ENCODE data around the gene RRP9.
A peak's percentile ranks its signal among the peaks of the same experiment; 100 is the strongest.

The RRP9 gene

DNA sequence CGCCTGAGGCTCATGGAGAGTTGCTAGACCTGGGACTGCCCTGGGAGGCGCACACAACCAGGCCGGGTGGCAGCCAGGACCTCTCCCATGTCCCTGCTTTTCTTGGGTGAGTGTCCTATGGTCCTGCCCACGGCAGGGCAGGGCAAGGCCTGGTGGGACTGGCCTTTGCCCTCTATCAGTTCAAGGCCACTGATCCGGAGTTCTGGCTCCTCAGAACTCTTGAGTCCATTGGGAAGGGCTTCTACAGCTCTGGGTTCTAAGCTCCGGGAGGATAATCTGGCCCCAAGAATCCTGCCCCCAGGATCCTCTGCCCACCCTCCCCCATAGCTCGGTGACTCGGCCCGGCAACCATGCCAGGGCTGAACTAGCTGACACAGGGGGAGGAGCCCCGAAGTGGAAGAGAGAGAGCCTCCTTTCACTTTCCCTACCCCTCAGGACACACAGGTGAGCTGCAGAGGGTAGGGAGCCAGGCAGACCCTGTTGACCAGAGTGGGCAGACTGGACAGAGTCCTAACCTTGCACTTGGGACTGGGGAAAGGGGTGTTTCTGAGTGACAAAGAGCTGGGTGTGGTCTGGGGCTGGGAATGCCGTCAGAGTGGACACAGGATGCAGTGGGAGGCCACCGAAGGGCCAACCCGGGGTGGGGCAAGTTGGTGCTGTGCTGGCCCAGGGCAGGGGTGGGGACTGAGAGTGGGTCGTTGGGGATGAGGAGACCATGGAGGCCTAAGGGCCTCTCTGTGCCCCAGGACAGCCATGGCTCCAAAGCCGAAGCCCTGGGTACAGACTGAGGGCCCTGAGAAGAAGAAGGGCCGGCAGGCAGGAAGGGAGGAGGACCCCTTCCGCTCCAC, 1.1 kb upstream of the RRP9 start:
- H3K27ac ChIP-seq (ENCODE audit: low read length): peak overlapping the region; percentile 75
- peak; percentile 87 for DNase-seq
- peak overlapping the region; percentile 75 for H3K4me3 ChIP-seq (ENCODE audit: low read length)
- peaks cover 15% of the 10 kb centered on the region for H3K4me1 ChIP-seq (ENCODE audit: low read length)
- H3K36me3 ChIP-seq (replicated peaks; ENCODE audit: insufficient read depth, low read length): no peaks in the 10 kb centered on the region
- TF ChIP-seq EZH2 (optimal IDR thresholded peaks at IDR 0.05; ENCODE audit: low read depth, low read length): no peak
- no peak for TF ChIP-seq EZH2phosphoT487 (IDR thresholded peaks at IDR 0.05; ENCODE audit: low read length)
- TF ChIP-seq, protein P1, sequence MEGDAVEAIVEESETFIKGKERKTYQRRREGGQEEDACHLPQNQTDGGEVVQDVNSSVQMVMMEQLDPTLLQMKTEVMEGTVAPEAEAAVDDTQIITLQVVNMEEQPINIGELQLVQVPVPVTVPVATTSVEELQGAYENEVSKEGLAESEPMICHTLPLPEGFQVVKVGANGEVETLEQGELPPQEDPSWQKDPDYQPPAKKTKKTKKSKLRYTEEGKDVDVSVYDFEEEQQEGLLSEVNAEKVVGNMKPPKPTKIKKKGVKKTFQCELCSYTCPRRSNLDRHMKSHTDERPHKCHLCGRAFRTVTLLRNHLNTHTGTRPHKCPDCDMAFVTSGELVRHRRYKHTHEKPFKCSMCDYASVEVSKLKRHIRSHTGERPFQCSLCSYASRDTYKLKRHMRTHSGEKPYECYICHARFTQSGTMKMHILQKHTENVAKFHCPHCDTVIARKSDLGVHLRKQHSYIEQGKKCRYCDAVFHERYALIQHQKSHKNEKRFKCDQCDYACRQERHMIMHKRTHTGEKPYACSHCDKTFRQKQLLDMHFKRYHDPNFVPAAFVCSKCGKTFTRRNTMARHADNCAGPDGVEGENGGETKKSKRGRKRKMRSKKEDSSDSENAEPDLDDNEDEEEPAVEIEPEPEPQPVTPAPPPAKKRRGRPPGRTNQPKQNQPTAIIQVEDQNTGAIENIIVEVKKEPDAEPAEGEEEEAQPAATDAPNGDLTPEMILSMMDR (IDR thresholded peaks at IDR 0.05; ENCODE audit: low read length): no peak
- no peaks in the 10 kb centered on the region for H3K9me2 ChIP-seq (replicated peaks; ENCODE audit: insufficient read depth, low read length)
- no peaks in the 10 kb centered on the region for H3K27me3 ChIP-seq (replicated peaks; ENCODE audit: insufficient read depth, low read length)
- H3K79me2 ChIP-seq (ENCODE audit: low read length): peaks cover 39% of the 10 kb centered on the region
- H3K9ac ChIP-seq (ENCODE audit: low read length): peak overlapping the region; percentile 91
- H3K4me2 ChIP-seq (ENCODE audit: low read depth, low read length): peak overlapping the region; percentile 95
- peak overlapping the region; percentile 67 for H2AFZ ChIP-seq (ENCODE audit: low read length)
- H4K20me1 ChIP-seq (ENCODE audit: insufficient read depth, low read length): 0 out of 2 replicates have a peak, but pooled peaks cover 2% of the 10 kb centered on the region
- no peaks in the 10 kb centered on the region for H3K9me3 ChIP-seq (replicated peaks; ENCODE audit: insufficient read depth, low read length)
- H3F3A ChIP-seq (ENCODE audit: insufficient read depth, low read length): no peaks in the 10 kb centered on the region

DNA sequence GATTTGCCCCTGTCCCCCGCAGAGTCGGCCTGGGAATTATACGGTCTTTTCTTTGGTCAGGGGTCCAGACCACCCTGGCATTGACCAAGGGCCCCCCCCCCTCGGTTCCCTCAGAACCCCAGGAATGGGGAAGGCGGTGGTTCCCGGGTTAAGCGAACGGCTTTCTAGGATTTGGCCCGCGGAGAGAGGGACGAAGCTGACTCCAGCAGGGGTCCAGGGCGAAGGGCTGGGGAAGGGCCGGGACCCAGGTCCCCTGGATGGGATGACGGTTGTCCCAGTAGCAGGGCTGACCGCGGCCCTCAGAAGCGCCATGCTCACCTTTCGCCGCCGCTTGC, 274 bp downstream of the RRP9 start:
- Histone ChIP-seq H4K20me1 (ENCODE audit: insufficient read depth, low read length) (0 out of 2 replicates have a peak, but pooled peaks cover 2% of the 10 kb centered on the region), H3K4me3 (ENCODE audit: low read length) (peak overlapping the region; percentile 83), H3K36me3 (replicated peaks; ENCODE audit: insufficient read depth, low read length) (peaks cover under 1% of the 10 kb centered on the region; the same call in 1 of the 2 replicates), H3K4me2 (ENCODE audit: low read depth, low read length) (peak overlapping the region; percentile 95), H3K9me3 (replicated peaks; ENCODE audit: insufficient read depth, low read length) (no peaks in the 10 kb centered on the region), H3F3A (ENCODE audit: insufficient read depth, low read length) (no peaks in the 10 kb centered on the region), H3K79me2 (ENCODE audit: low read length) (peaks cover 44% of the 10 kb centered on the region), H3K9me2 (replicated peaks; ENCODE audit: insufficient read depth, low read length) (no peaks in the 10 kb centered on the region), H3K27ac (ENCODE audit: low read length) (no peak overlapping the region; the same call in 1 of the 2 replicates), H3K9ac (ENCODE audit: low read length) (peak overlapping the region; percentile 80), H3K4me1 (ENCODE audit: low read length) (peaks cover 15% of the 10 kb centered on the region), H3K27me3 (replicated peaks; ENCODE audit: insufficient read depth, low read length) (no peaks in the 10 kb centered on the region), H2AFZ (ENCODE audit: low read length) (peak overlapping the region; percentile 54)
- DNase-seq: no peak
- TF ChIP-seq, protein P1 (IDR thresholded peaks at IDR 0.05; ENCODE audit: low read length): no peak
- no peak for TF ChIP-seq EZH2 (optimal IDR thresholded peaks at IDR 0.05; ENCODE audit: low read depth, low read length)
- TF ChIP-seq EZH2phosphoT487 (IDR thresholded peaks at IDR 0.05; ENCODE audit: low read length): no peak

DNA sequence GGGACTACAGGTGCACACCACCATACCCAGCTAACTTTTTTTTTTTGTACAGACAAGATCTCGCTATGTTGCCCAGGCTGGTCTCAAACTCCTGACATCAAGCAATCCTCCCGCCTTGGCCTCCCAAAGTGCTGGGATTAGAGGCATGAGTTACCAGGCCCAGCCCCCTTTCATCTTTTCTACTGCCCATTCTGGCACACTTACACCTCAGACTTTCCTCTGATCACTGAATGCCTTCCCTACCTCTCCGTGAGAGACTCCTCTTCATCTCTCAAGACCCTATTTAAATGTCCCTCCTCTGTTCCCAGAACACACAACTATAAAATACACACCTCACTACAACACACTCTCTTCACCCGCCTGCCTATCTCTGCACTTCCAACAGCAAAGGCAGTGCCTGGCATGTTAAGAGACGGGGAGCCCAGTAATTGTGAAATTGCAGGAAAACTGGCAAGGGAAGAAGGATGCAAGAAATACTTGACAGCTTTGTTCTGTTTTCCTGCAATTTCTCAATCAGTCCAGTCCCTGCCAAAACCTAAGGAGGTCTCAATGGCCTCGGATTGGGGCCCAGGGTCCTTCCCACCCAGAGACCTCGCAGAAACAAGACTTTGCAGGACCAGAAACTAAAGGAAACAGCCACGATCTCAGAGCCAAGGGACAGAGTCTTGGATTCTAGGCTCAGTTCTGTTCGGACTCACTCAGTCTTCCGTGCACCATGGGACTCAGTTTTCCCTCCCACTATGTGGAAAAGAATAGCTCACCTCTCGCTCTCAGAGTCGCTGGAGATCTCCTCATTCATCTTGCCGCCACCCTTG, 849 bp downstream of the RRP9 start:
- H3K4me1 ChIP-seq (ENCODE audit: low read length): peaks cover 15% of the 10 kb centered on the region
- H4K20me1 ChIP-seq (ENCODE audit: insufficient read depth, low read length): 0 out of 2 replicates have a peak, but pooled peaks cover 2% of the 10 kb centered on the region
- H3K9me3 ChIP-seq (replicated peaks; ENCODE audit: insufficient read depth, low read length): no peaks in the 10 kb centered on the region
- H3K36me3 ChIP-seq (replicated peaks; ENCODE audit: insufficient read depth, low read length): peaks cover 5% of the 10 kb centered on the region; the same call in 1 of the 2 replicates
- H3K9me2 ChIP-seq (replicated peaks; ENCODE audit: insufficient read depth, low read length): no peaks in the 10 kb centered on the region
- H3K27ac ChIP-seq (ENCODE audit: low read length): no peak overlapping the region
- H3K4me2 ChIP-seq (ENCODE audit: low read depth, low read length): peak overlapping the region; percentile 95
- no peak for DNase-seq
- H3K79me2 ChIP-seq (ENCODE audit: low read length): peaks cover 44% of the 10 kb centered on the region
- TF ChIP-seq, protein P1 (IDR thresholded peaks at IDR 0.05; ENCODE audit: low read length): no peak
- TF ChIP-seq EZH2phosphoT487 (IDR thresholded peaks at IDR 0.05; ENCODE audit: low read length): no peak
- TF ChIP-seq EZH2 (optimal IDR thresholded peaks at IDR 0.05; ENCODE audit: low read depth, low read length): no peak
- H3F3A ChIP-seq (ENCODE audit: insufficient read depth, low read length): no peaks in the 10 kb centered on the region
- peak overlapping the region; percentile 83 for H3K4me3 ChIP-seq (ENCODE audit: low read length)
- H2AFZ ChIP-seq (ENCODE audit: low read length): peak overlapping the region; percentile 54
- H3K9ac ChIP-seq (ENCODE audit: low read length): peak overlapping the region; percentile 80
- no peaks in the 10 kb centered on the region for H3K27me3 ChIP-seq (replicated peaks; ENCODE audit: insufficient read depth, low read length)

Measured in MM.1S (cell line).